GM15510 (cell line): ENCODE data around the gene FALEC.

Source experiments
- POLR2A ChIP-seq: IDR thresholded peaks from 3 replicates; pipeline ENCODE4 v1.6.1; 2011; ENCODE audit warnings: borderline replicate concordance; ENCODE audit not compliant: insufficient read length; ENCODE audit errors: extremely low read depth

Gene FALEC

GRCh38 chr1:150530491-150531159 is 15.1 kb downstream of the FALEC start:
- no peak for TF ChIP-seq POLR2A

- TF ChIP-seq POLR2A: no peak
Measured at GRCh38 chr1:150532860-150533259, 17.3 kb downstream of the FALEC start.

- no peak for TF ChIP-seq POLR2A
Measured at GRCh38 chr1:150534002-150534401, 18.4 kb downstream of the FALEC start.

- no peak for TF ChIP-seq POLR2A
Measured at GRCh38 chr1:150535511-150536287, 20.1 kb downstream of the FALEC start.

- TF ChIP-seq POLR2A: no peak
Measured at GRCh38 chr1:150536836-150537731, 21.5 kb downstream of the FALEC start.

GRCh38 chr1:150537732-150538684 is 22.5 kb downstream of the FALEC start:
- no peak for TF ChIP-seq POLR2A

GRCh38 chr1:150543500-150544143 is 28.1 kb downstream of the FALEC start:
- TF ChIP-seq POLR2A: no peak

GRCh38 chr1:150544204-150544603 is 28.7 kb downstream of the FALEC start:
- no peak for TF ChIP-seq POLR2A

GRCh38 chr1:150545486-150546032 is 30.0 kb downstream of the FALEC start:
- no peak for TF ChIP-seq POLR2A

GRCh38 chr1:150546294-150546937 is 30.9 kb downstream of the FALEC start:
- no peak for TF ChIP-seq POLR2A

- TF ChIP-seq POLR2A: no peak
Measured at GRCh38 chr1:150548324-150548631, 32.7 kb downstream of the FALEC start.

- TF ChIP-seq POLR2A: no peak
Measured at GRCh38 chr1:150548632-150549495, 33.3 kb downstream of the FALEC start, which contains the start of gene ADAMTSL4. TSS of gene ADAMTSL4 (plus strand) at chr1:150549408. CDS start at chr1:150552289, 2,881 bp downstream.
